Mucosa of stomach (tissue), 1 donor: ENCODE measurements around the gene IBA57.

Experiments used
- H3K27me3 ChIP-seq: one replicate; pipeline ENCODE4 v1.7.0; 2013; ENCODE audit warnings: mild to moderate bottlenecking, low read length; ENCODE audit not compliant: control insufficient read depth, insufficient read depth
- H3K36me3 ChIP-seq: one replicate; pipeline ENCODE4 v1.7.0; 2013; ENCODE audit warnings: low read length; ENCODE audit not compliant: control insufficient read depth, insufficient read depth
- H3K4me1 ChIP-seq: one replicate; pipeline ENCODE4 v1.7.0; 2013; ENCODE audit warnings: mild to moderate bottlenecking, low read length; ENCODE audit not compliant: control insufficient read depth, insufficient read depth
- H3K4me3 ChIP-seq: one replicate; pipeline ENCODE4 v1.7.0; 2013; ENCODE audit warnings: low read length
- H3K9ac ChIP-seq: one replicate; pipeline ENCODE4 v1.7.0; 2013; ENCODE audit warnings: mild to moderate bottlenecking, low read length, moderate library complexity
- H3K9me3 ChIP-seq: one replicate; pipeline ENCODE4 v1.7.0; 2013; ENCODE audit warnings: mild to moderate bottlenecking, low read length, moderate library complexity; ENCODE audit not compliant: control insufficient read depth
- donor health status: Pancreatic carcinoma.

The IBA57 gene

DNA sequence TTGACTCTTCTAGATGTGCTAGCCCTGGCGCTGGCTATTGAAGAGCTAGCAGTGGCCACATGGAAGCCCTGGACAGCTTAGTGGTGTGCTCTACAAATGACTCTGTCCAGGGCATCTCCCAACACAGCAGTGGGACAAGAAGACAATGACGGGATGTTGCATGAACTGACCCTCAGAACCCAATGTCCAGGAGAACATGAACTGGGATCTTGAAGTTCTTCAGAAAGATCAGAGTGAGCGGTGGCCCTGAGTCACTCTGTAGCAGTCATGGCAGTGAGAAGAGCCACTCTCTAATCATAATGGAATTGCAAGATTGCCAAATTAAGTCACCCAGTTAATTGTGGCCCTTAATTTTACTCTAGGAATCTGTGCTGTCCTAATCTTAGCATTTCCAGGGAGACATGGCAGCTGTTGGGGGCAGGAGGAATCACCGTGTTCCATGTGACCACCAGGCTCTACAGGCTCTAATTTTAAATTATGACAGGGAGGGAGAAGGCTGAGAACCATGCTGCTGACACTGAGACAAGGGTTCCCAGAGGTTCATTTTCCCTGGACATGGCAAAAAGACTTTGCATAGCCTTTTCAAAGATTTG lies 32.0 kb downstream of the IBA57 start:
- Histone ChIP-seq H3K27me3 (no peaks in the 10 kb centered on the region), H3K9ac (no peak overlapping the region), H3K4me1 (no peaks in the 10 kb centered on the region), H3K9me3 (no peaks in the 10 kb centered on the region), H3K36me3 (no peaks in the 10 kb centered on the region), H3K4me3 (no peak overlapping the region)

DNA sequence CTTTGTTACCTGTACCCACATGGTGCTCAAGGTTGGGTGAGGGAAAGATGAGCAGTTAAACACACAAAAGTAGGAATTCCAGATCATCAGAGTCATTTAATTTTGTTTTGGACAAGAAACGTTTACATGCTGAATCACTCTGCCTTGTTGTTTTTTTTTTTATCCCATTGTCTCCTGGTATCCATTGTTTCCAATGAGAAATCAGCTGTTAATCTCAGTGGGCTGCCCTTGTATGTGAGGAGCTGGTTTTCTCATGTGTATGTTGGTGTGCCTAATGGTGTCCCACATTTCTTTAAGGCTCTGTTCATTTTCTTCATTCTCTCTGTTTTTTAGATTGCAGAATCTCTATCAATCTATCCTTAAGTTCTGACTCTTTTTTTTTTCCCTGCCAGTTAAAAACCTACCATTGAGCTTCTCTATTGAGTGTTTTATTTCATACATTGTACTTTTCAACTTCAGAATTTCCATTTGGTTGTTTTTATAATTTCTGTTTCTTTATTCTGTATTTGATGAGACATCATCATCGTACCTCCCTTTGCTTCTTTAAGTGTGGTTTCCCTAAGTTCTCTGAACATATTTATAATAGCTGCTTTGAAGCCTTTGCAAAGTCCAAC lies 33.5 kb downstream of the IBA57 start:
- Histone ChIP-seq H3K9me3 (no peaks in the 10 kb centered on the region), H3K4me3 (no peak overlapping the region), H3K4me1 (no peaks in the 10 kb centered on the region), H3K9ac (no peak overlapping the region), H3K27me3 (no peaks in the 10 kb centered on the region), H3K36me3 (no peaks in the 10 kb centered on the region)

DNA sequence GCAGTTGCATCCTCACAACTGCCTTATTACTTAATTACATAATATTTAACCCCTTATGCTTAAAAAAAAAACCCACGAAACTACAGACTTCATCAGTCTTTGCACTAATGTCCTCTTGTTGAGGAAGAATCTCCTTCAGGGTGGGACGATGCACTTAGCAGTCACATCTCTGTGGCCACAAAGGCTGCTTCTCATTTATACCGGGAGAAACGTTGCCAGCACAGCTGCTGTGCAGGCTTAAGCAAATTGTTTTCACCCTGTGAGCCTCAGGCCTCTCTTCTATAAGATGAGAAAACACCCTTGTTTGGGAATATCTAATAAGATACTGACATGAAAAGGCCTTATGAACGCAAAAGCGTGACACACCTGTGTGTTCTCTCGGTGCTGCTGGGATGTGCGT lies 39.4 kb downstream of the IBA57 start:
- Histone ChIP-seq H3K9ac (no peak overlapping the region), H3K27me3 (peaks cover 22% of the 10 kb centered on the region), H3K9me3 (no peaks in the 10 kb centered on the region), H3K36me3 (no peaks in the 10 kb centered on the region), H3K4me1 (no peaks in the 10 kb centered on the region), H3K4me3 (no peak overlapping the region)

DNA sequence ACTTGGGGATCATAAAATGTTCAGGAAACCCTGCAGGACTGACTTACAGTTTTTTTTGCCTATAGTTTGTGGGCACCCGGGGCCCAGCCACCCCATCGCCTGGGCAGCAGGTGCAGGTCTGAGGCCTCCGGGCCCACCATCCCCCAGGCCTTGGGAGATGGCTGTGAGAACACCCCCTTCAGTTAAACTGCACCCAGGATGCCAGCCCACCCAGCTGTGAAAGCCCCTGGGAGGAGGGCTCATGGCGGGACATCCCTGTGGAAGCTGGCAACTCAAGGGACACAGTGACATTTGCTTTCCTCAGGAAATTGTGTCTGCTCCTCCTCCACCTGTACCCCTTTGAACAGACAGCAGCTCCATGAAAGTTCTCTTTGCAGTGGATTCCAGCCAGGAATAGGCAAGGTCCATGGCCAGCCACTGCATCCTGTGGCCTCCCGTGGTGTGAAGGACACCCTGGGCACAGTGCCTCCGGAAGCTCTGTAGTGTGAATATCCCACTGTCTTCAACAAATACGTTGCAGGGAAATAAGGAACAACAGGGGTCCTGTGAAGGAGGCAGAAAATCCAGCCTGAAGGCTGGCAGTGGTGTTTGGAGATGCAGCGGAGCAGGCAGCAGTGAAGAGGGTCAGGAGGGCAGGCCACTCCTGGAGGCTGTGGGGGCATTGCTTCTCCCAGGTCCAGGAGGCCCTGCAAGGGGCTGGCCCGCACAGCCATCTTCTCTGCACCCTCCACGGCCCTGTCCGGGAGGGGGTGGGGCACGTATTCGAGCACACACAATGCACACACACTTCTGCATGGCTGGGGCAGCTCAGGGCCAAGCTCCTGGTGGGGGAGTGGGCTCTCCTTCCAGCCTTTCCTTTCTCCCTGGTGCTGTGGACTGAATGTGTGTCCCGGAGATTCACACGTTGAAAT lies 40.2 kb downstream of the IBA57 start:
- Histone ChIP-seq H3K9me3 (no peaks in the 10 kb centered on the region), H3K4me3 (no peak overlapping the region), H3K27me3 (peaks cover 22% of the 10 kb centered on the region), H3K9ac (no peak overlapping the region), H3K4me1 (no peaks in the 10 kb centered on the region), H3K36me3 (no peaks in the 10 kb centered on the region)

DNA sequence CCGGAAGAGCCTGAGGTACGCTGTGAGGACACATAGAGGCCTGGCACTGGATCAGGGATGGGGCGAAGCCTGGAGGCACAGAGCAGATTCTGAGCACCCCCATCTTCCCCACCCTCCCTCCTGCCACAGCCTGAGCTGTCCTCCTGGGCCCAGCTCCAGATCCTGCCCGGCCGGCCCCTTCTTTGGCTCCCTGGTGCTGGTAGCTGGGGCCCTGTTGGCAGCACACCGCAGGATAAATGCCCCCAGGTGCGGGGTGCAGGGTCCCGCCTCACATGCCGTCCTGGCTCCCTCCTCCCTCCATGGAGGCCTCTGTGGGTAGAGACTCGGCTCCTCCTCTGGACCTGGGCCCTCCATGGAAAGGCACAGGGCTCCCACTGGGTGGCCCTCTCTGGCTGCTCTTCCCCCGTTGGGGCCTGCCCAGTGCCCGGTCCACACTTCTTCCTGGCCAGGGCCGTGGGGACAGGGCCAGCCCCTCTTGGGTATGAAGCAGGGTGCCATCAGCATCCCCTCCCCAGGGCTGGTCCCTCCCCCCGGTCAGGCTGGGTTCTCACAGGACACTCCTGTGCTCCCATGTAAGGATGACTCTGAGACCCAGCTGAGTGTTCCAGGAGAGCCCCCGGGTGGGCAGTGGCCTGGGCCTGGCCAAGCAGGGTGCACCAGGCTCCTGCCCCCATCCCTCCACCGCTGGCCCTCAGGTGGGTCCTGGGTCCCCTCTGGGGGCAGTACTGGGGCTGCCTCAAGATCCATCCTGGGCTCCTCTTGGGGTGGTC lies 41.2 kb downstream of the IBA57 start:
- Histone ChIP-seq H3K36me3 (no peaks in the 10 kb centered on the region), H3K9me3 (no peaks in the 10 kb centered on the region), H3K27me3 (peaks cover 22% of the 10 kb centered on the region), H3K4me3 (no peak overlapping the region), H3K4me1 (no peaks in the 10 kb centered on the region), H3K9ac (no peak overlapping the region)

DNA sequence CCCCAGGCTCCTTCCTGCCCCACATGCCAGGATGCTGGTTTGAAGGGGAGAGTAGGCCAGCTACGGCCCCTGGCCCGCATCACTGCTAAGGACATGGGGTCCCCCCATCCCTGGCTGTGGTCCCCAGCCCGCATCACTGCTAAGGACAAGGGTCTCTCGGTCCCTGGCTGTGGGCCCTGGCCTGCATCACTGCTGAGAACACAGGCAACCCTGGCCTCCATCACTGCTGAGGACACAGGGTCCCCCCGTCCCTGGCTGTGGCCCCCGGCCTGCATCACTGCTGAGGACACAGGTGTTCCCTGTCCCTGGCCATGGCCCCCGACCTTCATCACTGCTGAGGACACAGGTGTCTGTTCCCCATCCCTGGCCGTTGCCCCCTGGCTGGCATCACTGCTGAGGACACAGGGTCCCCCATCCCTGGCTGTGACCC lies 41.8 kb downstream of the IBA57 start:
- no peaks in the 10 kb centered on the region for H3K36me3 ChIP-seq
- no peak overlapping the region for H3K9ac ChIP-seq
- peaks cover 23% of the 10 kb centered on the region for H3K27me3 ChIP-seq
- no peaks in the 10 kb centered on the region for H3K4me1 ChIP-seq
- H3K9me3 ChIP-seq, result no peaks in the 10 kb centered on the region
- H3K4me3 ChIP-seq, result no peak overlapping the region

DNA sequence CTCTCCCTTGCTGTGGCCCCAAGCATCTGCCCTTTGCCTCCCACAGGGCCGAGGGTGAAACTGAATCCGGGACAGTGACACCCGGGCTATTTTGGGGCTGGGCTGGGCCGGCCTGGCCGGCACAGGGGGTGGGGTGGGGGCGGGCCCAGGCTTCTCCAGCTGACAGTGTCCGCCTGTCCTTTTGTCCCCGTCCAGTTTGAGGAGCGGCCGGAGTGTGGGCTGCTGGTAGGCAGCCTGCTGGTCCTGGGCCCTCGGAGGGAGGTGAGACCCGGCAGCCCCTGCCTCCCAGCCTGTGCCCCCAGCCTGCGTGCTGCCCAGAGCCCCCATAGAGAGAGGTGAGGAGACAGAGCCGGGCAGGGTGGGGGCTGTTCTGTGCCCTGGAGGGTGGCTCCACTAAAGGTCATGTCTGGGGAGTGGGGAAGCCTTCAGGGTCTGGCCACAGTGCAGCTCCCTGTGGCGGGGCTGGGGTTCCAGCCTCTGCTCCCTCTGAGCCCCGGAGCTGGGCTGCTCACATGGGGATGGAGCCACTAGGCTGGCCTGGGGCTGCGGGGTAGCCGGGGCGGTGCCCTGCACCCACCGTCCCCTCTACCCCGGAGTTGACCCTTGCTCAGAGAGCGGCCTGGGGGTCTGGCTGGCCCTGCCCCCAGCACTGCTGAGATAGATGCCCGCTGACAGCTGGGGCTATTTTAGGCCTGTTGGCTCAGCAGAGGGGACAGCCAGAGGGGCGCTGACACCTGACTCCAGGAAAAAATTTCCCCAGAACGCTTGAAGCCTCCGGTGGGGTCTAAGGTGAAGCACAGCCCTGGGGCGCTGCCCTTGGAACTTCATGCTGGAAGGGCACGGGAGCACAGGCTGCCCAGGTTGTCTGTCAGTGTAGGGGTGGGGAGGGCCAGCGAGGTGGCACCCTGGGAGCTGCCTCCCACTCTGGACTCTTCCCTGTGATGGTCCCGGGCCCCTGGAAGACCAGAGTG lies 42.5 kb downstream of the IBA57 start, which contains the start of gene OBSCN:
OBSCN (plus strand) TSS at position 194 of the 971 bp plus-strand sequence. CDS start 3,740 bp downstream, outside the sequence.
- Histone ChIP-seq H3K4me3 (no peak within 1 kb of the TSS), H3K36me3 (no peaks in the 10 kb centered on the region), H3K4me1 (no peaks in the 10 kb centered on the region), H3K9ac (no peak within 1 kb of the TSS), H3K9me3 (no peaks in the 10 kb centered on the region), H3K27me3 (peaks cover 27% of the 10 kb centered on the region)

DNA sequence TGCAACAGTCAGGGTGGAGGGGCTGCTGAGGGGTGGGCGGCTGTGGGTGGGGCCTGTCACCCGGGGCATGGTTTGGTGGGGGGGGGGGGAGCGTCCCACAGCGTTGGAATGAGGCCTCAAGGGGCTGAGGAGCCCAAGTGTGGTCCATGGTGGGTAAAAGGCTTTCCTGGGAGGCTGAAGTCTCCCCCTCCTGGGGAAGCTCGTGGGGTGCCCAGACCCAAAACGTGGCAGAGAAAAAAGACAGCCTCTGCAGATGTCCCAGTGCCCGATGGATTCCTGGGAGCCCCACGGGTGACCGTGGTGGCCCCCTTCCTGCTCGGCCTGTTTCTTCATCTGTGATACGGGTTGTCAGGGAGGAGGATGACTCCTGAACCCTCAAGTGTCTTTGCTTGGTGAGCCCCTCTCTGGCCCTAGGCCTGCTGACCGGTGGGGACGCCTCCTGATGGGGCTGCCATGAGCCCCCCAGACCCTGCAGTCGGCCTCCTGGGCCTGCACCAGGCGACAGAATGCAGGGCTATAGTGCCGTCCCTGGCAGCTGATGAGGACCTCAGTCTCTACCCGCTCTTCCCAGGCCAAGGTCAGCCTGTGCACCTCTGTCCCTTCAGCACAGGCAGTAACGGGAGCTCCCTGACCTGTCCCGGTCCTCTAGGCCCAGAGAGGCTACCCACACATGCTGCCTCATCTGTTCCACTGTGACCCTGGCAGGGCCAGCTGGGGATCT lies 43.4 kb downstream of the IBA57 start:
- Histone ChIP-seq H3K4me1 (no peaks in the 10 kb centered on the region), H3K36me3 (no peaks in the 10 kb centered on the region), H3K9ac (no peak overlapping the region), H3K4me3 (no peak overlapping the region), H3K27me3 (peaks cover 27% of the 10 kb centered on the region), H3K9me3 (no peaks in the 10 kb centered on the region)

DNA sequence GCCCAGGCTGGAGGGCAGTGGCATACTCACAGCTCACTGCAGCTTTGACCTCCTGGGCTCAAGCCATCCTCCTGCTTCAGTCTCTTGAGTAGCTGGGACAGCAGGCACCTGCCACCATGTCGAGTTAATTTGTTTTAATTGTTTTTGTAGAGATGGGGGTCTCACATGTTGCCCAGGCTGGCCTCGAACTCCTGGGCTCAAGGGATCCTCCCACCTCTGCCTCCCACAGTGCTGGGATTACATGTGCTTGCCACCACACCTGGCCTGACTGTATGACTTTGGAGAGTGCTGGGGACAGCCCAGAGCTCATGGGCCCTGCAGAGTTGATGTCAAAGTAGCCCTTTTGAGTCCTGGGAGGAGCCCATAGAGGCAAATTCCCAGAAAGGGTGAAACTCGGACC lies 44.1 kb downstream of the IBA57 start:
- Histone ChIP-seq H3K36me3 (no peaks in the 10 kb centered on the region), H3K9ac (no peak overlapping the region), H3K4me1 (no peaks in the 10 kb centered on the region), H3K4me3 (no peak overlapping the region), H3K9me3 (no peaks in the 10 kb centered on the region), H3K27me3 (peaks cover 27% of the 10 kb centered on the region)

DNA sequence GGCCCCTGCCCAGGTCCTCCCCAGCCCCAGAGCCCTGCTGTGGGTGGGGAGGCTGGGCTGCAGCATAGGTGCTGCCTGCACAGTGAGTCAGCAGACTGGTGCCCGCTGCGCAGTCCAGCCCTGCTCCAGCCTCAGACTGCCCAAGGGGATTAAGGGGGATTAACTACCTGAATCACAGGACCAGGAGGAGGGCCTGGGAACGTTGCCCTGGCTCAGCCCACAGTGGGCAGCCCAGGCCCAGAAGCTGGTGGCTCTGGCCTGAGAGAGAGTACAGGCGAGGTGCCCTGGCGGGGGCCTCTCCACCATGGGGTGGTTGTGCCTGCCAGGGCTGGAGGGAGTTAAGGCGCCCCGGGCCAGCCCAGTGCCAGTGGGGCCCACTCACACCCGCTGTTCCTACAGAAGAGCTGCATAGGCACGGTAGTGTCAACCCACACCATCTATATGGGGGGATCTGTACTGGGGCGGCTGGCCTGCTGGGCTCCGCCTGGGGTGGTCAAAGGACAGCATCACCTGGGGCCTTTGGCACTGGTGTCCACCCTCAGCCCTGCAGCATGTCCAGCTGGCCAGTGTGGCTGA lies 44.6 kb downstream of the IBA57 start:
- Histone ChIP-seq H3K4me3 (no peak overlapping the region), H3K36me3 (no peaks in the 10 kb centered on the region), H3K9ac (no peak overlapping the region), H3K4me1 (no peaks in the 10 kb centered on the region), H3K9me3 (no peaks in the 10 kb centered on the region), H3K27me3 (peaks cover 27% of the 10 kb centered on the region)
